HG02763 (cell line): ENCODE data around the gene MN1.

ENCODE experiments used
- ATAC-seq: cut with Tn5 transposase; IDR thresholded peaks from one replicate; pipeline ENCODE4 v1.9.1; 2021; ENCODE audit warnings: mild to moderate bottlenecking, moderate library complexity; ENCODE audit not compliant: unreplicated experiment

The MN1 gene

DNA sequence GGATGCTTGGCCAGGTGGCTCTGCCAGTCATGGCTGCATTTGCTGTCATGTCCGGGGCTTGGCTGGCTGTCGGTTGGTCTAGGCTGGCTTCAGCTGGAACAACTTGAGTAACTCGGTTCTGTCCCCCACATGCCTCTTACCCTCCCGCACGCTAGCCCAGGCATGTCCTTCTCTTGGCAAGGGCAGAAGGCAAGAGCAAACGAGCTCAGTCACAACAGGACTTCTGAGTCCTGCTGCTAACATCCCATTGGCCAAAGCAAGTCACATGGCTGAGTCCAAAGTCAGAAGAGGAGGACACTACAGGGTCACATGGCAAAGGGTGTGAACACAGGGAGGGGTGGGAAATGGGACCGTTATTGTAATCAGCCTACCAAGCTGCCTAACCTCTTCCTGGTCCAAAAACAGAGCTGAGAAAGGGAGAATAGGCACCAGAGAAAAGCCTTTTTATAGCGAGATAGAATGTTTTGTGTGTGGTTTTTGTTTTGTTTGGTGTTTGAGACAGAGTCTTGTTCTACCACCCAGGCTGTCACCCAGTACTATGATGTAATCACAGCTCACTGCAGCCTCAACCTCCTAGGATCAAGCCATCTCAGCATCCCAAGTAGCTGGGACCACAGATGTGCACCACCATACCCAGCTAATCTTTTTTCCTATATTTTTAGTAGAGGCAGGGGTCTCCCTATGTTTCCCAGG is 81.9 kb downstream of the MN1 start:
- ATAC-seq = no peak

DNA sequence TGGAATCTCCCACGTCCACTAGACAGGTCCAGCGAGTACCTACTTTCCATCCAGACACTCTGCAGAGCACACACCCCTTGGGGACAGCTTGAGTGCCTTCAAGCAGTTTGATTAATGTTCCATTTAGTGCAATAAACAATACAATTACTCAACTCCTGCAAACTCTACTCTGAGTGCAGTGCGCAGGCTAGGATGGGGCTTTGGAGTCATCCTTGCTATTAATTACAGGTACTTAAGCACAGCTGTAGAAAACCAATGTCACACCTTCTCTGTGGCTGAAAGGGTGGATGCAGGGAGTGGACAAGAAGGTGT is 82.6 kb downstream of the MN1 start:
- no peak for ATAC-seq

DNA sequence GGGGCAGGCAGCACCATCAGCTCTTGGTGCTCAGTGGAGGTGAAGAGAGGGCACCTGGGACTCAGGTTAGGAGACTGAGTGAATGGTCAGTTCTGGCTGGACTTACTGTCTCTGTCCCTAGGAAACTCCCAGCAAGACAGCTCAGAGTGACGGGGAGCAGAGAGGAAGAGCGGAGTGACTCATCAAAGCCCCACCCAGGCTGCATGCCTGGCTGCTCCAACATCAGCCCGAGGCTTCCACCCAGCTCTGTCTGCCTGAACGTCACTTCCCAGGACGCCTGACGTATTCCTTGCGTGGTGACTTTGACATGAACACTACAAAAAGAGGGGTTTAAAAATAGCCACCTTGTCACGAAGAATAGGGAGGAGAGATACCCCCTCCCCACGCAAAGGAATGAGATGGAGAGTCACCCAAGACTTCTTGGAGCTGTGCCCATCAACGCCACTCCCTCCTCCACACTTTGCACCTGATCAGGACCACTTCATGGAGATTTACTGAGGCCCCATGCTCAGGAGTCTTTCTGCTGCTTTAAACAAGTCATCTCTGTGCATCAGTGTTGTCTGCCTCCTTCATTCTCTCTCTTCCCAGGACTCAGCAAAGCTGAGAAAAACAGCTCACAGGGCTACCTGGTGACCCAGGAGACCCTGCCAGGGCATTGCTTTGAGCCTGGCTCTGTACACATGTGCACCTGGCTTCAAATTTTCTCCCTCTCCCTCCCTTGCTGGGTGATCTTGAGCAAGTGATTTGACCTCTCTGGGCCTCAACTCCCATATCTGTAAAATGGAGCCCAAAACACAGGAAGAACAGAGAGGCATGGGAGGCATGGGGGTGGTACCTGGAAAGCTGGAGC is 83.1 kb downstream of the MN1 start:
- no peak for ATAC-seq

DNA sequence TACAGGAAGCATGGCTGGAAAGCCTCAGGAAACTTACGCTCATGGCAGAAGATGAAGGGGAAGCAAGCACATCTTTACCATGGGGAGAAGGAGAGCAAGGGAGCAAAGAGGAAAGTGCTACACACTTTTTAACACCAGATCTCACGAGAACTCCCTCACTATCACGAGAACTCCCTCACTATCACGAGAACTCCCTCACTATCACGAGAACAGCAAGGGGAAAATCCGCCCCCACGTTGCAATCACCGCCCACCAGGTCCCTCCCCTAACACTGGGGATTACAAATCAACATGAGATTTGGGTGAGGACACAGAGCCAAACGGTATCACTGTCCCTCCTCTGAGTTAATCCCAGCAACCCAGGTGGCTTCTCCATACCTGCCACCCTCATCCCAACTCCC is 84.5 kb downstream of the MN1 start:
- no peak for ATAC-seq

DNA sequence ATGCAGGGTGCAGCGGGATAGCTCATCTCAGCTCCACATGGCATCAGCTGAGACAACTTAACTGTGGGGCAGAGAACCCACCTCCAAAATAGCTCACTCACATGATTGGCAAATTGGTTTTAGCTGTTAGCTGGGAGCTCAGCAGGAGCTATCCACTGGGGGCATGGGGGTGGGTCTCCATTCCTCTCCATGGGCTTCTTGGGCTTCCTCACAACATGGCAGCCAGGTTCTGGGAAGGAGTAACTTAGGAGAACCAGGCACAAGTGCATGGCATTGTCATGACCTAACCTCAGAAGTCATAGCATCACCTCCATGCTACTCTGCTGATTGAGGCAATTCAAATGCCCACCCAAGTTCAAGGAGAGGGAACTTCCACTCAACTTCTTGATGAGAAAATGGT is 85.5 kb downstream of the MN1 start:
- ATAC-seq = no peak

DNA sequence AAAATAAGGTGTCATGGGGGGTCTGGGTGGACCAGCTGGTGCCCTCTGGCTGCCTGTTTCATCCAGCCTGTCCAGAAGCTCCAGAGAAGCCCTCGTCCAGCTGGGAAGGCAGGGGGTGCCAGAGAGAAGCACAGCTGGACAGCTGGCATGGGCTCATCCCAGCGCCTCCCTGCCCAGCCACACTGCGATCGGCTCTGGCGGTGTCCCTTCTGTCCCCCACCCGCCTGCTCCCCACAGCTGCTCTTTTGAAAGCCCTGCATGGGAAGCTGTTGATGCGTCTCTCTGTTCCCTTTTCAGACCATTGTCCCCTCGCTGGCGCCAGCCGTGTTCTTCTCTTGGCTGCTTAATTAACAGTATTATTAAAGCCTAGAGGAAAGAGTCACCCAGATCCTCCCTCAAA is 86.5 kb downstream of the MN1 start:
- ATAC-seq = no peak

DNA sequence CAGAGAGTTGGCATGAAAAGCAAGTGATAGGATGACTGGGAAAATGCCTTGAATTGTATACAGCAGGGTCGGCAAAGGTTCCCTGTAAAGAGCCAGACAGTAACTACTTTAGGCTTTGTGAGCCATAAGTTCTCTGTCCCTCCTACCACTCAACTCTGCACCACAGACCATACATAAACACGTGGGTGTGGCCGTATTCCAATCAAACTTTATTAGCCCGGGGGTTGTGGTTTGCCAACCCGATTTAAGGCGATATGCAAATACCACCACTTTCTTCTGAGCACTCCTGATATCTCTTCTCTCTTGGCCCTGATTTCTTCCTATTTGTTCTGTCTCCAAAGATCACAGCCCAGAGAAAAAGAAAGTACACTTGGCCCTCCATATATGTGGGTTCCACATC is 87.5 kb downstream of the MN1 start:
- no peak for ATAC-seq

DNA sequence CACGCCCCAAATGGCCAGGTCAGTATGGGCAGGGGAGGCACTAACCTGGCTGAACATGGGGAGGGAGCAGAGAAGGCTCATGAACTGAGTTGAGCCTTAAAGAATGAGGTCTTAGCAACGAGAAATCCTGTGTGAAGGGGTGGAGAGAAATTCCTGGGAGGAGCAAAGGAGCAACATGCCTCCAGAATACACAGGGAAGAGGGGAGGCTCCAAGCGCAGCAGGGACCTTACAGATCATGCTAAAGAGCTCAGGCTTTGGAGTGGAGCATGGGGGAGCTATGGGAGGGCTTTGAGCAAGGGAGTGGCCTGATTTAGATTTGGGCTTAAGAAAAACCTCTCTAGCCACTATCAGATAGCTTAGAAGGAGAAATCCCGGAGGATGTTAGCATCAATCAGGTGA is 88.1 kb downstream of the MN1 start:
- no peak for ATAC-seq

DNA sequence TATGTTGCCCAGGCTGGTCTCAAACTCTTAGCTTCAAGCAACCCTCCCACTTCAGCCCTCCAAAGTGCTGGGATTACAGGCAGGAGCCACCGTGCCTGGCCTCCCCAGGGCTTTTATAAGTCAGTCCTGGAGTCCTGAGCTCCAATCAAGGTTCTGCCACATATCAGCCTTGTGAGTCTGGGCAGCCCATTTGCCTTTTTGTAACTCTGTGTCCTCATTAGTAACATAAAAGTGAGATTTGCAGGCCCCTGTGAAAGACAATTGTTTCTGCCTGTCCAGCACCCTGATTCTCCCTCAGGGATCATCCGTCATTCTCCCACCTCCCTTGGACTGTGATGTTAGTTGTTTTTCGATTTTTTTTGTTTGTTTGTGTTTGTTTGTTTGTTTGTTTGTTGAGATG is 89.8 kb downstream of the MN1 start:
- no peak for ATAC-seq

DNA sequence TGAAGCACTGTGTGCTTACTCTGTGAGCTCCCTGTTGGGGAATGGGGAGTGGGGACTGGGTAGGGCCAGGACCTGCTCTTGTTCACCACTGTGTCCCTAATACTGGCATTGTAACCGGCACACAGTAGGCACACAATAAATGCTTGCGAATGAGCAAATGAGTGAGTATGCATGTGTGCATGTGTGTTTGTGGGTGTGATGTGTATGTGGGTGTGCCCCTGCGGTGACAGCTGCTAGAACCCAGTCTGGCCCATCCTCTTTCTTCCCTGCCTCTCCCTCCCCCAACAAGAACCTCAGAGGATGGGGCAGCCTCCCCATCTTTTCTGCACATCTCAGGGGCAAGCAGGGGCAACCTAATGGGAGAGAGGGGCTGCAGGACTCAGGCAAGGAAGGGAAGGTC is 90.5 kb downstream of the MN1 start:
- ATAC-seq = no peak

DNA sequence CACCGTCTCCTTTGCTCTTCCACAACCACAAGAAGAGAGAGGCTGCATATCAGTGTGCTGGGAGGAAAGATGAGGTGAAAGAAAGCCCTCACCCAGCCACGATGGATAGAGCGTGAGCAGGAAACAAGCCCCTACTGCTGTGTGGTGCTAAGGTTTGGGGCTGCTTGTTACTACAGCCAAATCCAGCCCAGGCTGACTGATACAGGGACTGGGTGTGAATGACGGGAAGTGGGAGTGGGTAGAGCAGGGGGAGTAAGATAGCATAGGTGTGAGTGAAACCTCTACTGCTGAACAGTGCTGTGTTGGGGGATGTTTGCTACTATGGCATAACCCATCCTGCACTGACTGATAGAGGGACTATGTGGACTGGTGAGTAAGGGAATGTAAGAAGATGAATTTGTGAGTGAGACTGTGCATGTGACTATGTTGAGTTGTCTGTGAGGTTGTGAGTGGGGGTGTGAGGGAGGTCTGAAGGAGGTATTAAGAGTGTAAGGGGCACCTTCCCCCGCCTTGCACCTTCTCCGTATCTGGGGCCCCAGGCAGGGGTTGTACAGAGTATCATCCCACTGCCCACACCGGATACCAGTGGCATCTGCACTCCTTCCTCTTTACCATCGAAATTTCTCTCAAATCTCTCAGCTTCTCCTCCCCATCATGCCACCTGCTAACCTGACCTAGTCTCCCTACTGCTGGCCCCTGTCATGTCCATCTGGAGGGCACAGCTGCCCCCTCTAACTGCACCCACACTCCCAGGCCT is 91.5 kb downstream of the MN1 start:
- no peak for ATAC-seq

DNA sequence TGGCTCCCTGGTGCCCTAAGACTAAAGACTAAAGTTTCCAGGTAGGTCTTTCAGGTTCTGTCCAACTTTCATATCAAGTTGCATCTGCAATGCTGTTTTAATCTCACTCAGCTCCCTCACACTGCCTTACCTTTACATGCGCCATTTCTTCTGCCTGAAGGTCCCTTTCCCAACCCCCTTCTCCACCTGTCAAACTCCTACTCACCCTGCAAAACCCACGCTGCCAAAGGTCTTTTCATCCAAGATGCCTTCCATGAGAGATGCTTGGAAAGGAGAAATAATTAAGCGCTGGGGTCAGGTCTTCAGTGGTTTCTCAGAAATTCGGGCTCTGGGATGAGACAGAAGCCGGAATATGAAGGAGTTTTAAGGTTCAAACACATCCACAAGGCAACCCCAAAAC is 95.1 kb downstream of the MN1 start:
- ATAC-seq = no peak

DNA sequence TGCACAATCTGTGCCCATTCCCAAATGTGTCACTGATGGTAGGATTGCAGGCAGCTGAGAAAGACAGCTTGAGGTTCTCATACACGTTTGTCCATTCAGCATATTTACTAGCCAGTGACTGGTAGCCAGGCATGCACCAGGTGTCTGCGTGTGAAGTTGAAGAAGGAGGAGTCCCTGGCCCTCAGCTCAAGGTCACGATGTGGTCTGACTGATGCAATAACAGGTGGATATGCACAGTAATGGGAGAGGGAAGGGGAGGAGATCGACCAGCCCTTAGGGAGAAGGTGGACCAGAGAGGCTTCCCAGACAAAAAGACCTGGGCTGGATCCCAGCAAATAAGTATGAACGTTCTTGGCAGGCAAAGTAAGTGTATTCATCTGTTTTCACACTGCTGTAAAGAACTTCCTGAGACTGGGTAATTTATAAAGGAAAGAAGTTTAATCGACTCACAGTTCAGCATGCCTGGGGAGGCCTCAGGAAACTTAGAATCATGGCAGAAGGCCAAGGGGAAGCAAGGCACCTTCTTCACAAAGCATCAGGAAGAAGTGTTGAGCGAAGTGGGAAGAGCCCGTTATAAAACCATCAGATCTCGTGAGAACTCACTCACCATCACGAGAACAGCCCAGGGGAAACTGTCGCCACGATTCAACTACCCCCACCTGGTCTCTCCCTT is 96.0 kb downstream of the MN1 start:
- ATAC-seq = no peak

DNA sequence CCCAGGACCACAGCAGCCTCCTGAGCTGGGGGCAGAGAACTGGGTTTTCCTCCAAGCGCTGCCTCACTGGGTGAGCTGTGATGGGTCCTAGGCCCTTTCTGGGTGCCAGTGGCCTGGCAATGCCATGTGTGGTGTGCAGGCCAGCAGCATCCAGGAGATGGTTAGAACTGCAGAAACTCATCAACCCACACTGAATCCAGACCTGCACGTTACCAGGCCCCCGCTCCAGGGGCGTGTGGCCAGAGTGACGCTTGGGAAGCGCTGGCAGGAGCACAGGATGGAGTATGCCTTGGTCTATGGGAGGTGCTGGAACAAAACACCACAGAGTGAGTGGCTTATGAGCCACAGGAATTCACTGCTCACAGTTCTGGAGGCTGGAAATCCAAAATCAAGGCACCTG is 97.0 kb downstream of the MN1 start:
- no peak for ATAC-seq

DNA sequence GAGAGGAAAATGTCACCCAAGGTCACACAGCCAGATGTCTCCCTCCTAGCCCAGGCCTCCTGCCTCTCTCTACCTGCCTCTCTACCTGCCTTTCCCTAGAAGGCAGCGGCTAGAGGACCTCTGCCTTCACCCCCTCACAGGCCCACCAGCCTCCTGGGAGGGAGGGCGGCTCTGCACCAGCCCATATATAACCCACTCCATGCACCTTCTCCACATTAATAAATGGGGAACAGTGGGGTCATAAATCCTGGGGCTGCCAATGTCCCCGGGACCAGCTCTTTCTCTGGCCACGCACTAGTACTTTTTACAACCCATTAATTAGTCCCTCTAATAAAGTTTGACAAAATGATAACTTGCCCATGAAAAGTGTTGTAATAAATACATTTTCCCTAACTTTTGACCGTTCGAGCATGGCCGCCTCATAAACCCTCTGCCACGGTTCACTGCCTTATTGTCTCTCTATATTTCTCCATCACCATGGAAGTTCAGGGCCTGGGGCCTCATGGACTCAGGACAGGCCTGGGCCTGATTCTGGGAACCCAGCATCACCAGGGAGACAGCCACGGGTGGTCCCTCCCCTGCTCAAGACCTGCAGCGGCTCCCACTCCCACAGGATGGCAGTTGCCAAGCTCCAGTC is 102.1 kb downstream of the MN1 start:
- no peak for ATAC-seq

DNA sequence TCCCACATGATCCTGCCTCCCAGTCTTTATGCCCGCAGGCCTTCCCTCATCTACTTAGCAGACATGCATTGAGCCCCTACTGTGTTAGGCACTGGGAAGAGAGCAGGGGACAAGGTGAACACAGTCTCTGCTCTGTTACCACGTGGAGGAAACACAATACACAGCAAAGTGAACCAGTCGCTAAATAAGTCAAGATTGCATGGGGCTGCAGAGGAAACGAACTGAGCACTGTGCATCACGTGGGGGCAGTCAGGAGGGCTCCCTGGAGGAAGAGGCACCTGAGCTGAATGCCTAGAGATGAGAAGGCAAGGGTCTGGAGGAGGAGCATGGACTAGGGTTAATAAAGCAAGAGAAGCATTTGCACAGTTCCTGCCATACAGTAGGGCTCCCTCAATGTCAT is 102.7 kb downstream of the MN1 start:
- no peak for ATAC-seq
